T-helper 1 cell treated with Interleukin-12 subunit alpha and Interleukin-12 subunit beta and Interleukin-4 antibody, amounts not matched to agents 30 μg/mL and 1 μg/mL, for 36 hours (primary cell): Measurements from ENCODE around the gene PLA2G10.
"Not testable (repeated sequence)": the region's sequence is repeated elsewhere in the genome, so short reads cannot be mapped to it uniquely, and the experiment has no call there.

Source experiments
- H3K27ac Mint-ChIP-seq: one replicate; pipeline ENCODE4 v1.8.0; 2021; ENCODE audit warnings: mild to moderate bottlenecking, mixed read lengths
- H3K27me3 Mint-ChIP-seq: one replicate; pipeline ENCODE4 v1.8.0; 2021; ENCODE audit warnings: low read depth, mixed read lengths
- H3K36me3 Mint-ChIP-seq: one replicate; pipeline ENCODE4 v1.8.0; 2021; ENCODE audit warnings: low read depth, mixed read lengths
- H3K4me1 Mint-ChIP-seq: one replicate; pipeline ENCODE4 v1.8.0; 2021; ENCODE audit warnings: low read depth, mixed read lengths
- H3K4me3 Mint-ChIP-seq: one replicate; pipeline ENCODE4 v1.8.0; 2021; ENCODE audit warnings: mild to moderate bottlenecking, moderate library complexity, mixed read lengths
- H3K9me3 Mint-ChIP-seq: one replicate; pipeline ENCODE4 v1.8.0; 2021; ENCODE audit warnings: mixed read lengths

Gene PLA2G10

DNA sequence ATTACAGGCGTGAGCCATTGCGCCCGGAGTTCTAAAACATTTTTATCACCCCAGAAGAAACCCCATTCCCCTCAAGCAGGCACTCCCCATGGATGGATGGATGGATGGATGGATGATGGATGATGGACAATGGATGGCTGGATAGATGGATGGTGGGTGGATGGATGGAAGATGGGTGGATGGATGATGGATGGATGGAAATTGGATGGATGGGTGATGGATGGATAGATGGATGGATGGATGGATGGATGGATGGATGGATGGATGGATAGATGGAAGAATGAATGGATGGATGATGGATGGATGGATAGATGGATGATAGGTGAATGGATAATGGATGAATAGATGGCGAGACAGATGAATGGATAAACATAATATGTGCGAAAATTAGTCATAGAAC is 16.5 kb downstream of the PLA2G10 start:
- Mint-ChIP-seq H3K27ac (no peak overlapping the region), H3K4me1 (peaks cover 4% of the 10 kb centered on the region), H3K9me3 (peaks cover under 1% of the 10 kb centered on the region), H3K36me3 (peaks cover 4% of the 10 kb centered on the region), H3K4me3 (no peak overlapping the region), H3K27me3 (peaks cover 10% of the 10 kb centered on the region)

DNA sequence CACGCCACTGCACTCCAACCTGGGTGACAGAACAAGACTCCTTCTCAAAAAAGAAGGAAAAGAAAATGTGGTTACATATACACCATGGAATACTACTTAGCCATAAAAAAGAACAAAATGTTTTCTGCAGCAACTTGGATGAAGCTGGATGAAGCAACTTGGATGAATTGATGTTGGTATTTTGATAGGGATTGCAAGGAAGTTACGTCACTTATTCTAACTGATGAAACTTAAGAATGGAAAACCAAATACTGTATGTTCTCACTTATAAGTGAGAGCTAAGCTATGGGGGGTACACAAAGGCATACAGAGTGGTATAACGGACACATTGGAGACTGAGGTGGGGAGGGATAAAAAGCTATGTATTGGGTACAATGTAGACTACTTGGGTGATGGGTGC is 17.5 kb downstream of the PLA2G10 start:
- no peak overlapping the region for H3K27ac Mint-ChIP-seq

DNA sequence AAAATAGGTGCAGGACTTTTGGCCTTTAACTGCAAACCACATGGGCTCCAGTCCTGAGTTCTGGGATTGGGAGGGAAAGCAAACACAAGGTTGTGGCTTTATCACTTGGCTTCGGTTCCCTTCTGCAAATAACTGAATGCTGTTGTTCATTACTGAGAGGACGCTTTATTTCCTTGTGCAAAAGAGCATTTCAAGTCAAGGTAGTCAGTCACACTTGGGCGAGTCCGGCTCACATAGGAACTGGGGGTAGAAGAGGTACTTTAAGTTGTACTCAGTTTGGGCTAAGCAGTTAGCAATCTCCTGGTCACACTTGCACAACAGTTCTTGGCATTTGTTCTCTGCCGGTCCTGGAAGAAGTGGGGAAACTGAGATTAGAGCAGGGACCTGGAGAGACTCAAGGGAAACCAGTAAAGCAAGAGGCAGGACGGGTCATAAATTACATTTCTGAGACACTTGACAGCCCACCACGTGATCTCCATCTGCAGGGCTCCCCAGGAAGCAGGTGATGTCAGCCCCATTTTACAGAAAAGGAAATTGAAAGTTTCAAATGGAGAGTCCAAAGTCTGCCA is 21.6 kb downstream of the PLA2G10 start:
- Mint-ChIP-seq H3K27ac (no peak overlapping the region), H3K4me1 (peaks cover 8% of the 10 kb centered on the region), H3K27me3 (peaks cover 6% of the 10 kb centered on the region), H3K4me3 (no peak overlapping the region), H3K36me3 (peaks cover 20% of the 10 kb centered on the region), H3K9me3 (peaks cover 3% of the 10 kb centered on the region)

More for the DNA sequence above, 17.5 kb downstream of the PLA2G10 start:
- no peak overlapping the region for H3K4me3 Mint-ChIP-seq
- H3K9me3 Mint-ChIP-seq, result peaks cover 3% of the 10 kb centered on the region
- H3K4me1 Mint-ChIP-seq, result peaks cover 8% of the 10 kb centered on the region
- peaks cover 7% of the 10 kb centered on the region for H3K36me3 Mint-ChIP-seq
- H3K27me3 Mint-ChIP-seq, result peaks cover 10% of the 10 kb centered on the region

DNA sequence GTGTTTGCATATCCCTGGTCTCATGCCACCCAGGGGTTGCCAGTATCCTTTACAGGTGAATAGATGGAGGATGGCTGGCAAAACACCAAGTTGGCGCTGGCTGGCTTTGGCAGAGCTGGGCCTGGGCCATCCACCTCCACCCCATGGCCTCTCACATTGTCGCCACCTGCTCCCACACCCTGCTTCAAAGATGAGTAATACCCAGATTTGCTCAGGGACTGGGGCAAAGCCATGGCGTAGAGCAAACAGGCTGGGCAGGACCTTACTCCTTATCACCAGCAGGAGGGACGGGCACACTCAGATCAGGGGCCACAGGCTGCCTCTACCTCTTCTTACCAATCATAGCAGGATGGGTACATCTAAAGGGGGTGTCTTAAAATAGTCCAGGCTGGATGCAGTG is 24.3 kb downstream of the PLA2G10 start:
- Mint-ChIP-seq H3K4me1 (peaks cover 4% of the 10 kb centered on the region), H3K27ac (no peak overlapping the region), H3K9me3 (peaks cover 3% of the 10 kb centered on the region), H3K27me3 (no peaks in the 10 kb centered on the region), H3K4me3 (no peak overlapping the region), H3K36me3 (peaks cover 34% of the 10 kb centered on the region)

DNA sequence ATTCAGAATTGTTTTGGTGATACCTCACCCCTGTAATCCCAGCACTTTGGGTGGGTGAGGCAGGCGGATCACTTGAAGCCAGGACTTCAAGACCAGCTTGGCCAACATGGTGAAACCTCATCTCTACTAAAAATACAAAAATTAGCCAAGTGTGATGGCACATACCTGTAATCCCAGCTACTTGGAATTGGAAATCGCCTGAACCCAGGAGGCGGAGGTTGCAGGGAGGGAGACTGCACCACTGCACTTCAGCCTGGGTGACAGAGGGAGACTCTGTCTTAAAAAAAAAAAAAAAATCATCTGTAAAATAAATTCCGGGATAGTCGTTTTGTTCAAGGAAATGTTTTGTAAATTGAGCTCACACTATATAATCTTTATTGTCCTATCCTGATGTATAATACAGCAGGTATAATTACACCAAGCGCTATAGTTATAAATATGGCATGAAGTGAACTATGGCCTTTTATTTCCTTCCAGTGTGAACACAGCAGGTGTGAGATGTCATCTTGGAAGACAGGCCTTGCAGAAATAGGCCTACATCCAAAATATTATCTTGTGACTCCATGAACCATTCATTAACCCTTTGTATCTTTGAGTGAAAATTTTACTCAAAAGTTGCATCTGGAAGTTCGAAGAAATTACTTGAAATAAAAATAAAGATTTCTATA is 25.4 kb downstream of the PLA2G10 start:
- no peak overlapping the region for H3K4me3 Mint-ChIP-seq
- no peaks in the 10 kb centered on the region for H3K27me3 Mint-ChIP-seq
- H3K27ac Mint-ChIP-seq, result no peak overlapping the region
- H3K9me3 Mint-ChIP-seq, result peaks cover 3% of the 10 kb centered on the region
- H3K36me3 Mint-ChIP-seq, result peaks cover 39% of the 10 kb centered on the region
- peaks cover 4% of the 10 kb centered on the region for H3K4me1 Mint-ChIP-seq

DNA sequence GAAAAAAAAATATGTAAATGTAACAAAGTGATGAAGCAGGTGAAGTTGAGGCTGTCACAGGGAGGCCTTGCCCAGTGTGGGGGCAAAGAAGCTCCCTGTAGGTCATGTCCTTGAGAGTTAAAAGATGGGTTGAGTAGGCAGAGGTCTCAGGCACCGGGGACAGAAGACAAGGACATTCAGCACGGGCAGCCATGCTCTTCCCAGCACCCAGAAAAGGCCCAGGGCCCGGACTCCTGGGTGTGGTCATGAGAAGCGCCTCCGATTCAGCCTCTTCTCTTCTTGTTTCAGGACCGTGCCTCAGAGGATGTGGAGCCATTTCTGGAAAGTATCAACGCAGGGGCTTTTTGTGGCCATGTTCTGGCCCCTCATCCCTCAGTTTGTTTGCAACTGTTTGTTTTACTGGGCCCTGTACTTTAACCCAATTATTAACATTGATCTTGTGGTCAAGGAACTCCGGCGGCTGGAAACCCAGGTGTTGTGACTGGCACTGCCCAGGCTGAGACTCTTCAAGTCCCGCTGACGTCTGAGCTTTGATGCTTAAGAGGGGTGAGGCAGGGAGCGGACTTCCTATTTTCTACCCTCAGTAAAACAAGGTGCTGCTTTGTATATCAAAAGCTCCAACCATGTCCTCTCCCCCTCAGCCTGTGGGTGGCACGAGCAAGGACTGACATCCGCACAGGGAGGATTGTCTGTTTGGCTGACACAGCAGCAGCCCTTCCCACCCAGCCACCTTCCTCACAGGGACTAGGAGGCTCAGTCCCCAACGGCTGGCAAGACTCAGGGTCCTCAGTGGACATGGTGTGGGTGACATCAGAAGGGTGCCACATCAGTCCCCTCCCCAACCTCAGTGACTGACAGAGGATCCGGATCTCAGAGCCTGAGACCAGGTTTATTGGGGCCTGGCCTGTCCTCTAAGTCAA is 26.5 kb downstream of the PLA2G10 start:
- Mint-ChIP-seq H3K9me3 (peaks cover 3% of the 10 kb centered on the region), H3K4me1 (peaks cover 3% of the 10 kb centered on the region), H3K4me3 (no peak overlapping the region), H3K27ac (no peak overlapping the region), H3K36me3 (peaks cover 43% of the 10 kb centered on the region), H3K27me3 (no peaks in the 10 kb centered on the region)

DNA sequence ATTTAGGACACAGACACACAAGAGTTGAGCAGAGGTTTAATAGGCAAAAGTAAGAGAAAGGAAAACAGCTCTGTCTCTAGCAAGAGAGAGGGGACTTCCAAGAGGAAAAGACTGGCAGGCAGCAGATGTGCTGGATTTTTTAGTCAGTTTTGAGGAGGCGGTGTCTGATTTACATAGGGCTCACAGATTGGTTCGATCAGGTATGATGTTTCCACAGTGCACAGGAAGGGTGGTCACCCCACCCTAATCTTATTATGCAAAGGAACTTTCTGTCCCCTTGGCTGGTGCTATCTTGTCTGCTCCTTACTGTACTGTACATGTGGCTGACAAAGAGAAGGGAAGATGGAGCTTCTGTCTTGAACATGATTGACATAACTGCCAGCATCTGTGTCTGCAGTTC is 36.0 kb downstream of the PLA2G10 start:
- H3K4me3 Mint-ChIP-seq, result no peak overlapping the region
- H3K9me3 Mint-ChIP-seq, result no peaks in the 10 kb centered on the region
- H3K27me3 Mint-ChIP-seq, result no peaks in the 10 kb centered on the region
- H3K36me3 Mint-ChIP-seq, result peaks cover 30% of the 10 kb centered on the region
- H3K27ac Mint-ChIP-seq, result peak overlapping the region; percentile 17
- peaks cover 7% of the 10 kb centered on the region for H3K4me1 Mint-ChIP-seq

DNA sequence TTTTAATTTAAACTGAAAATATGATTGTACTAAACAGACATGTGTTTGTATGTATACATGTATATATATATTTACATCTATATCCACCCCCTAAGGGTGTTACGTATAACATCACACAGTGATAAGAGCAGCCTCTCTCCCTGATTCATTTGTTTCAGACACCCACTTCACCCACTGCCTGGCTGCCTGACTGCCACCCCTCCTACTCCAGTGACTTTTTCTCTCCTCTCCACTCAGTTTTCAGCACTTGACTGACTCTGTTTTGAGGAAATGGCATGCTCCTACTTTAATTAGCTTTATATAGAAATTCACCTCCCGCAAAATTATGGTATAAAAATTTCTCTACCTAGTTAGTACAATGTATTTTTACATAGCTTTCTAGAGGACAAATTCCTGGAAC is 41.4 kb downstream of the PLA2G10 start:
- no peak overlapping the region for H3K4me3 Mint-ChIP-seq
- H3K27me3 Mint-ChIP-seq, result no peaks in the 10 kb centered on the region
- peaks cover 37% of the 10 kb centered on the region for H3K36me3 Mint-ChIP-seq
- H3K4me1 Mint-ChIP-seq, result peaks cover under 1% of the 10 kb centered on the region
- H3K9me3 Mint-ChIP-seq, result no peaks in the 10 kb centered on the region
- H3K27ac Mint-ChIP-seq, result no peak overlapping the region

DNA sequence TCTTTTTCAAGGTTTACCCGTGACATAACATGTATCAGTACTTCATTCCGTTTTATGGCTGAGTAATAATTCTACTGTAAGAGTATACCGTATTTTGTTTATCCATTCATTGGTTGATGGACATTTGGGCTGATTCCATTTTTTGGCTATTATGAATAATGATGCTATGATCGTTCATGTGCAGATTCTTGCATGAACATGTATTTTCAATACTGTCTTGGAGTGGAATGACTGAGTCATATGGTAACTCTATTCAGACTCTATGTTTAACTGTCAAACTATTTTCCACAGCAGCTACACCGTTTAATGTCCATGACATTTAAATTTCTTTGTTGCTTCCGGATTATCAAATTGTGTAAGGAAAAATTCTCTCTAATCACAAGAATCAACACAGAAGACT is 43.5 kb downstream of the PLA2G10 start:
- Mint-ChIP-seq H3K36me3 (peaks cover 34% of the 10 kb centered on the region), H3K9me3 (no peaks in the 10 kb centered on the region), H3K27ac (no peak overlapping the region)

DNA sequence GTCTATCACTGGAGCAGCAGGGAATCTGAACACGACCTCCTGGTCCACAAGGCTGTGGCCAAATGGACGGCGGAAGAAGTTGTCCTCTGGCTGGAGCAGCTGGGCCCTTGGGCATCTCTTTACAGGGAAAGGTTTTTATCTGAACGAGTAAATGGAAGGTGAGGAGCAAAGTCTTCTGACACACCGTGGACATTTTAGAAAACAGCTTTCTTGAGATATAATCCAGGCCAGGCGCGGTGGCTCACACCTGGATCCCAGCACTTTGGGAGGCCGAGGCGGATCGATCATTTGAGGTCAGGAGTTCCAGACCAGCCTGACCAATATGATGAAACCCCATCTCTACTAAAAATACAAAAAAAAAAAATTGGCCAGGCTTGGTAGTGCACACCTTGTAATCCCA is 44.3 kb downstream of the PLA2G10 start:
- no peaks in the 10 kb centered on the region for H3K27me3 Mint-ChIP-seq
- H3K4me1 Mint-ChIP-seq, result no peaks in the 10 kb centered on the region
- H3K36me3 Mint-ChIP-seq, result peaks cover 35% of the 10 kb centered on the region
- H3K9me3 Mint-ChIP-seq, result no peaks in the 10 kb centered on the region
- no peak overlapping the region for H3K27ac Mint-ChIP-seq
- no peak overlapping the region for H3K4me3 Mint-ChIP-seq

More for the DNA sequence above, 43.5 kb downstream of the PLA2G10 start:
- no peaks in the 10 kb centered on the region for H3K27me3 Mint-ChIP-seq
- no peak overlapping the region for H3K4me3 Mint-ChIP-seq
- no peaks in the 10 kb centered on the region for H3K4me1 Mint-ChIP-seq

DNA sequence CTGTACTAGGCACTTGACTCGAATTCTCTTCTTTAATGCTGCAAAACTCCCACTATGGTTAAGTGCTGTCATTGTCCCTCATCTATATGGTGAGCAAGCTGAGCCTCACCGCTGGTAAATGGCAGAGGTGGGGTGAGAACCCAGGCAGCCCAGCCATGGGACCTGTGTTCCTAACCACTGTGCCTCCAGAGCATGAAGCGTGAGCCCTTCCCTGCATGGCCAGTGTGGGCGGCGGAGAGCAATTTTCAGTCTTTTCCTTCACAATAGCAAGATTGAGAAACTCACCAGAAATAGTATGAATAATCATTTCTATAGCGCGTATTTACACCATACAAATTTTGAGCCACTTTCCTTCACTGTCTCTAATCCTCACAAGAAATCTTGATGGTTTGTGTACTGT is 52.2 kb downstream of the PLA2G10 start:
- Mint-ChIP-seq H3K9me3 (no peaks in the 10 kb centered on the region), H3K27ac (no peak overlapping the region), H3K27me3 (no peaks in the 10 kb centered on the region), H3K4me1 (peaks cover 16% of the 10 kb centered on the region), H3K36me3 (peaks cover 4% of the 10 kb centered on the region), H3K4me3 (no peak overlapping the region)

DNA sequence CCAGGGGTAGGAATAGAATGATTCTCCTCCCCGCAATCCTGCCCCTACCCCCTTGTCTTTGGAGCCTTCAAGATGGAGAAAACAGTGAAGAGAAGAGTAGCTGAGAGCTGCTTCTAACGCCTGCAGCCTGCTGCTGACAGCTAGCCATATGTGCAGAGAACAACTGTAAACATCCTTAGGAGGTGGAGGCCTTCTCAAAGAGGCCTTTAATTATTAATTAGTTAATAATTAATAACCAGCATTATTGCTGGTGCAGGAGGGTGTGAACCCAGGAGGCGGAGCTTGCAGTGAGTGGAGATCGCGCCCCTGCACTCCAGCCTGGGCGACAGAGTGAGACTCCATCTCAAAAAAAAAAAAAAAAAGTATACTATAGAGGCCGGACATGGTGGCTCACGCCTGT is 52.9 kb downstream of the PLA2G10 start:
- H3K9me3 Mint-ChIP-seq, result no peaks in the 10 kb centered on the region
- H3K27ac Mint-ChIP-seq, result no peak overlapping the region
- H3K27me3 Mint-ChIP-seq, result no peaks in the 10 kb centered on the region
- peaks cover 17% of the 10 kb centered on the region for H3K4me1 Mint-ChIP-seq
- no peak overlapping the region for H3K4me3 Mint-ChIP-seq
- peaks cover 4% of the 10 kb centered on the region for H3K36me3 Mint-ChIP-seq

DNA sequence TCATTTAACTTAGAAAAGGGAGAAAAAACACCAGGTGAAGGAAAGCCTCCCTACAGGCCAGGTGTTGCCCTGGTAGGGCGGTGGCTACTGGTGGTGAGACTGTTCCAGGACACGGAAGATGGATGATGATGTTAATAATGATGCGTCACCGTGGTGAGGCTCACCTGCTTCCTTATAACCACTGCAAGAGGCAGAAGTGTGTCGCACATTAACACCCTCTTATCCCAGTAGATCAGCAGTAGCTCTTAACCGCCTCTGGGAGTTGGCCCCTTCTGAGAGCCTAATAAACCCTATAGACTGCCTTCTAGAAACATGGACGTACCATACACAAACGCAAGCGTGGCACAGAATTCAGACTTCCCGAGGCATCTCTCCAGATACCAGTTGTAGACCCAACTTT is 53.6 kb downstream of the PLA2G10 start:
- Mint-ChIP-seq H3K4me3 (no peak overlapping the region), H3K36me3 (peaks cover 4% of the 10 kb centered on the region)

DNA sequence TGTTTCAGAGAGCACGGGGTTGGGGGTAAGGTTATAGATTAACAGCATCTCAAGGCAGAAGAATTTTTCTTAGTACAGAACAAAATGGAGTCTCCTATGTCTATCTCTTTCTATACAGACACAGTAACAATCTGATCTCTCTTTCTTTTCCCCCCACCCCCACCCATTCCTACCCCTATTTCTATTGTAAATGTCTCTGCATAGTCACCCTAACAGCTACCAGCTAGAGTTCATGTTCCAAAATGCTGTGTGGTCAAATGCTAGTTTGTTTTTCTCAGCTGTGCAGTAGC is 57.2 kb downstream of the PLA2G10 start:
- H3K36me3 Mint-ChIP-seq, H3K27me3 Mint-ChIP-seq, H3K27ac Mint-ChIP-seq, H3K9me3 Mint-ChIP-seq, H3K4me3 Mint-ChIP-seq: not testable (repeated sequence)
- H3K4me1 Mint-ChIP-seq, result peaks cover 31% of the 10 kb centered on the region

More for the DNA sequence above, 53.6 kb downstream of the PLA2G10 start:
- Mint-ChIP-seq H3K4me1 (peaks cover 18% of the 10 kb centered on the region), H3K9me3 (no peaks in the 10 kb centered on the region), H3K27me3 (no peaks in the 10 kb centered on the region), H3K27ac (no peak overlapping the region)
